Measurements from ENCODE around the gene FMC1. TPM values are rescaled to one million over a fixed set of nuclear protein-coding genes. Genes with fewer than 3 reads are reported as not detected.

Gene FMC1
- total RNA-seq, 1 donor, result 2.2 TPM

GRCh38 chr7:139389091-139389490, 48.0 kb downstream of the FMC1 start:
- no peak overlapping the region for H3K4me3 ChIP-seq (ENCODE audit: low read length)
- no peaks in the 10 kb centered on the region for H3K27me3 ChIP-seq (ENCODE audit: insufficient read depth, low read length)
- no peaks in the 10 kb centered on the region for H3K9me3 ChIP-seq (ENCODE audit: low read depth, low read length)
- peaks cover 3% of the 10 kb centered on the region for H3K4me1 ChIP-seq (ENCODE audit: insufficient read depth, low read length)

GRCh38 chr7:139389774-139390173, 48.6 kb downstream of the FMC1 start:
- Histone ChIP-seq H3K9me3 (ENCODE audit: low read depth, low read length) (no peaks in the 10 kb centered on the region), H3K4me1 (ENCODE audit: insufficient read depth, low read length) (peaks cover 6% of the 10 kb centered on the region), H3K27me3 (ENCODE audit: insufficient read depth, low read length) (no peaks in the 10 kb centered on the region), H3K4me3 (ENCODE audit: low read length) (no peak overlapping the region)

GRCh38 chr7:139393621-139394211, 52.6 kb downstream of the FMC1 start:
- no peaks in the 10 kb centered on the region for H3K27me3 ChIP-seq (ENCODE audit: insufficient read depth, low read length)
- no peaks in the 10 kb centered on the region for H3K9me3 ChIP-seq (ENCODE audit: low read depth, low read length)
- no peak overlapping the region for H3K4me3 ChIP-seq (ENCODE audit: low read length)
- H3K4me1 ChIP-seq (ENCODE audit: insufficient read depth, low read length), result peaks cover 8% of the 10 kb centered on the region

DNA sequence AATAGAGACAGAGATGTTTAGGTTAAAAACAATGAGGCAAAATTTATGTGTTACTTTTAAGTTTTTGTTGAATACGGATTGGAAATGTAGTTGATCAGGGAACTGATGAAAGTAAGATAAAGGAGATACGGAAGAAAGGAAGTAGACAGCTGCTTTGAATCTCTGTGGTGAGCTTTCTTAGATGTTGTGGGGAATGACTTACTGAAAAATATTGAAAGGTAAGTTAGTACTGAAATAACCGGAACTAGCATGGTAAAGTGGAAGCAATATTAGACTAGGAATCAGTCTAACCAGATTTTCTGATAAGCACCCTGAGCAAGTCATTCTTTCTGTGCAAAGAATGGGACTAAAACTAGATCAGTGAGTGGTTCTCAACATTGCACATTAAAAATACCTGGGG, 53.4 kb downstream of the FMC1 start:
- Histone ChIP-seq H3K4me3 (ENCODE audit: low read length) (no peak overlapping the region), H3K9me3 (ENCODE audit: low read depth, low read length) (no peaks in the 10 kb centered on the region), H3K27me3 (ENCODE audit: insufficient read depth, low read length) (no peaks in the 10 kb centered on the region), H3K4me1 (ENCODE audit: insufficient read depth, low read length) (peaks cover 8% of the 10 kb centered on the region)

Other genes starting within 250 kb of the FMC1 start
- 122 TPM for gene ZC3HAV1, start 231.6 kb upstream of the FMC1 start, total RNA-seq
- 6.0 TPM for gene UBN2, start 110.1 kb upstream of the FMC1 start, total RNA-seq
- 105 TPM for gene LUC7L2, start 18.6 kb downstream of the FMC1 start, total RNA-seq
- not detected for gene KLRG2, start 142.3 kb downstream of the FMC1 start, total RNA-seq
- 0.52 TPM for gene CLEC2L, start 182.3 kb downstream of the FMC1 start, total RNA-seq

Data from mononuclear cell (primary cell).